Heart left ventricle (tissue), 13 donors: Measurements from ENCODE around the gene C1QTNF6.

Experiments used
- POLR2A ChIP-seq, 2 donors: fragments of 450-650 bp; IDR thresholded peaks; one replicate each; pipeline ENCODE4 v1.6.1; 2017; ENCODE audit warnings: antibody characterized with exemption in 2 of 2, mild to moderate bottlenecking in 2 of 2, moderate library complexity in 2 of 2
- TF ChIP-seq, protein P1 (sequence below), 12 donors: fragments of 200-600 bp; sonication (generic) in 4 of 12; IDR thresholded peaks; one replicate each; pipeline versions ENCODE4 v1.5.0 to v1.8.0; 2018 to 2022; ENCODE audit warnings: antibody characterized with exemption in 12 of 12, mild to moderate bottlenecking in 5 of 12
- donor health status: ischemic (EF 13 %, LVEDD 7.1; RV severe dilation, severe dysfunction).
- donor health status: DM: no; HTN: yes; CAD: no.
- donor health status: DM: no; HTN: no; CAD: no.
- donor health status: ischemic (EF 25% LVEDD 6.9; RV normal size, moderate dysfunction).
- donor health status: ischemic (EF 25% LVEDD 5.7; RV mildly dilated, moderate dysfunction).
- donor health status: ischemic (EF 35%, LVEDD 5.7; RV mildly dilated, moderate dysfunction).
- donor health status: nonischemic (EF 11% LVEDD 7.7; RV severe dilation, severe dysfunction).
- donor health status: DM: yes; HTN: yes; CAD: no.
- donor health status: PGD.
- donor health status: ischemic (EF 29% LVEDD 5.4; RV normal size, mild dysfunction).
- donor health status: nonischemic (EF 23%, LVEDD 6.1; RV moderate dilation, normal function).

DNA sequence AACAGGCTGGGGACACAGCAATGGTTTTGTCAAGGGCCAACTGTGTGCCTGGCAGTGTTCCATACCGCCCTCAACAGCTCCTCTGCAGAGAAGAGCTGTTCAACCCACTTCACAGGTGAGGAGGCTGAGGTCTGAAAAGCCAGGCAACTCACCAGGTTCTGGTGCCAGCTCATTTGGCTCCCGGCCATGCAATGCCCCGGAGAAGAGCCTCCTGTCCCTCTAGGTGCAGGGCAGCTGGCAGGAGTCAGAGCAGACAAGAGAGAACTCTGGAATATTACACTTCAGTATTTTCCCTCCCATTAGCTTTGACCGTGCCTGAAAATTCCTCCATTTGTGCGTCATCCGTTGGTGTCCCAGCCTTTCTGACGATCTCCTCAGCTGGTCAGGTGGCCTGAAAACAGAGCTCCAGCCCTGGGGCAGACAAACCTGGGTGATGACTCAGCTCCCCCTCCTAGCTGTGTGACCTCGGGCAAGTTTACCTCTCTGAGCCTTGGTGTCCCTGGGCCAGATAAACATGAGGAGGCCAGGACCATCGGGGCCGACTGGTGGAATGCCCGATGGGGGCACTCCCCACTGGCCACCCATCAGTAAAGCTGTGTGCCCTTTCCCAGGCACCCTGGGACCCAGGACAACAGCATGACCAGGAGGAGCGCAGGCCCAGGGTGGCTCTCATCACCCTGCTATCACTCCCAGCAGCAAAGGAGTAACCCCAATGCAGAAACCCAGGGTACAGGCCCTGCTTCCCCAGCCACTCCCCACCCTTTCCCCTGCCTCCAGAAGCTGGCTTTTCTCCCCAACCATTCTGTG lies 9.6 kb upstream of the C1QTNF6 start:
- no peak for TF ChIP-seq POLR2A (IDR thresholded peaks at IDR 0.05)
- TF ChIP-seq, protein P1, sequence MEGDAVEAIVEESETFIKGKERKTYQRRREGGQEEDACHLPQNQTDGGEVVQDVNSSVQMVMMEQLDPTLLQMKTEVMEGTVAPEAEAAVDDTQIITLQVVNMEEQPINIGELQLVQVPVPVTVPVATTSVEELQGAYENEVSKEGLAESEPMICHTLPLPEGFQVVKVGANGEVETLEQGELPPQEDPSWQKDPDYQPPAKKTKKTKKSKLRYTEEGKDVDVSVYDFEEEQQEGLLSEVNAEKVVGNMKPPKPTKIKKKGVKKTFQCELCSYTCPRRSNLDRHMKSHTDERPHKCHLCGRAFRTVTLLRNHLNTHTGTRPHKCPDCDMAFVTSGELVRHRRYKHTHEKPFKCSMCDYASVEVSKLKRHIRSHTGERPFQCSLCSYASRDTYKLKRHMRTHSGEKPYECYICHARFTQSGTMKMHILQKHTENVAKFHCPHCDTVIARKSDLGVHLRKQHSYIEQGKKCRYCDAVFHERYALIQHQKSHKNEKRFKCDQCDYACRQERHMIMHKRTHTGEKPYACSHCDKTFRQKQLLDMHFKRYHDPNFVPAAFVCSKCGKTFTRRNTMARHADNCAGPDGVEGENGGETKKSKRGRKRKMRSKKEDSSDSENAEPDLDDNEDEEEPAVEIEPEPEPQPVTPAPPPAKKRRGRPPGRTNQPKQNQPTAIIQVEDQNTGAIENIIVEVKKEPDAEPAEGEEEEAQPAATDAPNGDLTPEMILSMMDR (IDR thresholded peaks at IDR 0.05): no peak
